Activated CD4-positive, alpha-beta T cell treated with anti-CD3 and anti-CD28 coated beads, Interleukin-2, amount 50 U/mL, for 4 hours (primary cell): Measurements from ENCODE around the gene PJVK.
"Not testable (repeated sequence)": the region's sequence is repeated elsewhere in the genome, so short reads cannot be mapped to it uniquely, and the experiment has no call there.

Experiments
- DNase-seq, 2 experiments: peaks; one replicate each; pipeline ENCODE4 v3.0.0-alpha.2; 2020

The PJVK gene, protein sequence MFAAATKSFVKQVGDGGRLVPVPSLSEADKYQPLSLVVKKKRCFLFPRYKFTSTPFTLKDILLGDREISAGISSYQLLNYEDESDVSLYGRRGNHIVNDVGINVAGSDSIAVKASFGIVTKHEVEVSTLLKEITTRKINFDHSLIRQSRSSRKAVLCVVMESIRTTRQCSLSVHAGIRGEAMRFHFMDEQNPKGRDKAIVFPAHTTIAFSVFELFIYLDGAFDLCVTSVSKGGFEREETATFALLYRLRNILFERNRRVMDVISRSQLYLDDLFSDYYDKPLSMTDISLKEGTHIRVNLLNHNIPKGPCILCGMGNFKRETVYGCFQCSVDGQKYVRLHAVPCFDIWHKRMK

DNA sequence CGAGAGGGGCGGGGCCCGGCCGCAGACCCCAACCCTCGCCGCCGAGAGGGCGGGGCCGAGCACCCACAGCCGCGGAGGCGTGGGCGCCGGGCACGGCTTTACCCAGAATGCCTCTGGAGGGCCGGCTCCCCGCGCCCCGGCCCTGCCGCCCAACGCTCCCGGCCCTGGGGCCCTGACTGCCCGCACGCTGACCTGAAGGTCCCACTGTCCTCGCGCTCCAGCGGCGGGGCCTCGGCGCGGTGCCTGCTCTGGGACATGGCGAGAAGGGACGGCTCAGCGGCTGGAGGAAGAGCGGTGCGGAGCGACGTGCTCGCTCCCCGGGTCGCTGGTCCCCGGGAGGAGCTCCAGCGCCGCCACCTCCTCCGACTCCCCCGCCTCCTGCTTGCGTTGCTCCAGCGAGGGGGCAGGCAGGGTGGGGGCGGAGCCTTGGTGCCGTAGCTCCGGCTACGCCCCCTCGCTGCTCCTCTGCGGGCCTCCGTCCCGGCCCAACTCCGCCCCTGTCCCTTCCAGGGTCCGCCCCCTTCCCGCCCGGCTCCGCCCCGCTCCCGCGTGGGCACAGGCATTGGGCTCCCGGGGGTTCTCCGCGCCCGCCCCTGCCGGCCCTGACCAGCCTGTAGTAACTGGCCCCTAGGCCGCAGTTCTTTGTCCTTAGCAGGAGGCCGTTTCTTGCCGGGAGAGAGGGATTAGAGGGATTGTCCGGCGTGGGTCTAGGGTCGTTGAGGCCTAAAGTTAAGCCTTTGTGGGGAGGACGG is at the start of gene PJVK, which contains the start of gene PRKRA:
TSS of gene PJVK (plus strand) at position 605 of the 752 bp plus-strand sequence. CDS start 2,032 bp downstream, outside the sequence.
TSS of gene PRKRA (minus strand) at position 402 of the 752 bp plus-strand sequence. CDS start at position 257, 145 bp downstream.
- DNase-seq, result peak; percentile 94 to 95

DNA sequence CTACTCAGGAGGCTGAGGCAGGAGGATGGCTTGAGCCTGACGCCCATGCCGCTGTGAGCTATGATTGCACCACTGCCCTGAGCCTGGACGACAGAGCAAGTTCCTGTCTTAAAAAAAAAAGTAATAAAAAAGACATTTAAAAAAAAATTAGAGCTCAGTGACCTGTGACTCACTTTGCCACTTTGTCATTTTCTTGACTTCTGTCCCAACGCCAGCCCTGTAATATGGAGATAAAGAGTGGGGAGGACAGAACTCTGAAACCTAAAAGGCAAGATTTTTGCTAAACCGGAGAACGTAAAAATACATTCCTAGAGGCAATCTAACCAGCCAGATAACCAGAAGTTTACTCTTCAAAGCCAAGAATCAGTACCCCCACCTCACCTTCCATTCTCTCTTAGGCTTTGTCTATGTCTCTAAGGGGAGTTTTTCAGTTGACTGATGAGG is 49.2 kb upstream of the PJVK start:
- no peak for DNase-seq

DNA sequence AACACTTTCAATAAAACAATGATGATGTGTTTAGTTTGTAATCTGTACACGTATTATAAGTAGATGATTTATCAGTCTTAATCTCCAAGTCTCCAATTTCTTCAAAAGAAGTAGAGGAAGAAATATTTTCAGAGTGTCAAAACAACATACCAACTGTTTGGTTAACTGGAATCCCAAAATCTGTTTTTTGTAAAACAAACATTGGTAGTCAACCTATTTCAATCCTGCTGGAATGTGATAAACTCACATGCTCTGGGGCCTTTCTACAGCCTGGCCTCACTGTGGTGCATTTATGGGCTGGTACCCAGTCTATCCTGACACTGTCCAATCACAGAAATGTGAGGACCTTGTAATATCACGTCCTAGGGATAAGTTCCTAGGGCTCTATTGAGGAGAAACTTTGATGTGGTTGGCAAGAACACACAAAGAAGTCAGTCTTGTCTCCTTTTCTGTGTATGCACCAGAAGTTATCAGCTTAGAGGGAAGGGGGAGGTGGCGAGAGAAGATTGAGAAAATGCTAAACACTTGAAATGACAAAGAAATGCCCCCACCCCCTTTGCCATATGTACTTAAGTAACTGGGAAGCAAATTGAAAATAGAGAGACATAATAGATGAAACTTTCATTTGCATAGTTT is 47.4 kb upstream of the PJVK start:
- no peak for DNase-seq

DNA sequence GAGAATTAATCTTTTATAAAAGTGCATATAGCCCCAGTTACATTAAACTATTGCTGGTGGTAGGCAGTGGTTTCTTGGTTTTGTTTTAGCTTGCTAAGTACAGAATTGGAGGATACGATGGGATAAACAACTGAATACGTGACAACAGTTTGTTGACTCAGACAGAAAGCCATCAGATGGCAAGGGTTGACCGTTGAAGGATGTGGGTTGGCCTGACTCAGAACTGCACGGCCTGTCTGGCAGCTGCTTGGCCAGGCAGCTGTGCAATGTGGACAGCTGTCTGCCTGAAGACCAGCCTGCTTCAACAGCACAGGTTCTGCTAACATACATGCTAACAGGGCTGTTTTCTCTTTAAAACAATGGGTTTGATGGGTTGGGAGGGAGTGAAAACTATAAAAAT is 46.8 kb upstream of the PJVK start:
- DNase-seq, result no peak

DNA sequence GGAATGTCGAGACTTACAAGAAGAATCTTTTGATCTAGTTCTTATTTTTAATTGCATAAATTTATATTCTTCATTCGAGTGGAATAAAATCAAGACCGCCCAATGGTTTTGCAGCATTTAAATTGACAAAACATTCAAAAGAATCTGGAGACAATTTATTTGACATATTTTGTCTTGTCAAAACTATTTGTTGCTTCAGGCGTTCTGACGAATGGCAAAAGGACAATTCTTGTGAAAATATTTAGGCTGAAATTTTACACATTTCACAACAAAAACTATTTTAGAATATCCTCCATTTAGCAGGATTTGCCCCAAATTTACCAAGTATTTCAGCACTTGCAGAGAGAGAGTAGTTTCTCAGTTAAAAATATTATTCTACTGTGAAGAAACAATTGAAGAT is 41.9 kb upstream of the PJVK start:
- DNase-seq, result no peak

DNA sequence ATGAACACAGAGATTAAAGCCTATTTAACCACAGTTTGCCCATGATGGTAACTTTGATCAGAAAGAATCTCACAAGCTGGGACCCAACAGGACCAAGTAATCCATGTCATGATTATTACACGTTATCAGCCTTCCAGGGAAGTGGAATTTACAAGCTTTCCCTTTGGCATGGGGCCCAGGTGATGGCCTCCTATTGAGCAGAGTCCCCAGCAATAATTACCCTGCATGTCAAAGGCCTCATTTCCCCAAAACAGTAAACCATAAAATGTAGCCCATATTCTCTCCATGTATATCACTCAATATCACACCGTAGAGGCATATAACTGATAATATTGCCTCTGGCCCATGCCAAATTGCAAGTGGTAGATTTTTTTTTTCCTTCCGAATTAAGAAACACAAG is 39.1 kb upstream of the PJVK start:
- DNase-seq, result no peak

DNA sequence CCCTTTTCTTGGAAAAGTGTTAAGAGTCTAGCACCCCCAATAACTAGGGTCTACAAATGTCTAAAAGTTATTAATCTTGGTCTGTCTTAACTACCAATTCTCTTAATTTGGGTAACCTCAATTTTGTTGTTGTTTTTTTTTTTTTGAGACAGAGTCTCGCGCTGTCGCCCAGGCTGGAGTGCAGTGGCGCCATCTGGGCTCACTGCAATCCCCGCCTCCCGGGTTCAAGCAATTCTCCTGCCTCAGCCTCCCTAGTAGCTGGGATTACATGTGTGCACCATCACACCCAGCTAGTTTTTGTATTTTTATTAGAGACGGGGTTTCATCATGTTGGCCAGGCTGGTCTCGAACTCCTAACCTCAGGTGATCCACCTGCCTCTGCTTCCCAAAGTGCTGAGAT is 38.7 kb upstream of the PJVK start:
- not testable (repeated sequence) for DNase-seq

DNA sequence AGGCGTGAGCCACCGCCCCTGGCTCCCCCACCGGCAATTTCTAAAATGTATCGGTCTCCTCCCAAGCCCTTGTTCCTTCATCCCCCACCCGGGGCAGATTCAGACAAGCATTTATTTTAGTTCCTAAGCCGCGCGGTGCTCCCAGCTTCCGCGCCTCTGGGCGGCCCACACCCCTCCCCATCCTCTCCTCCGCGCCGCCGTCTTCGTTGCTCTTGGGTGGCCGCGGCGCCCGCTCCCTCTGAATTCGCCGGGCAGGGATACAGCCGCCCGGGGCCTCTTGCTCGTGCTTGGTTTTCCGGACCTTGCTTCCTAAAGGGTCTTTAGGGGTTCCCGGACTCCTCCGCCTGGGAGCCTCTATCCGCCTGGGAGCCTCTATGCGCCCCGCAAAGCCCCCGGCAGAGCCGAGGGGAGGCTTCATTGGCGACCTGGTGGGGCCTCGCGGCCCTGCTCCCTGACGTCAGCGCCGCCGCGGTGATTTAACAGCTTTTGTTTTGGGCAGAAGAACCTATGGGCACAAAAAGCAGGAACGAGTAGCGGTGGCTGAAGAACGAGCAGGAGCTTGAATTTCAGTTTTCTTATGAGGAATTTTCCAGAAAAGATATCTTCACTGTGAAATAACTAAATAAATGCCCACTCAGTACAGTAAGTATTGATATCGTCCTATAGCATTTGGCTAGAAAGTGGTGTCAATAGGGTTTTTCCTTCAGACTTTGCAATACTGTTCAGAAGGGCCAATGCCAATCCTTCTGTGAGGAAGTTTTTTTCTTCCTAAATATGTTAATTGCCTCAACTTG is 37.5 kb upstream of the PJVK start:
- DNase-seq, result peak; percentile 65 to 68

DNA sequence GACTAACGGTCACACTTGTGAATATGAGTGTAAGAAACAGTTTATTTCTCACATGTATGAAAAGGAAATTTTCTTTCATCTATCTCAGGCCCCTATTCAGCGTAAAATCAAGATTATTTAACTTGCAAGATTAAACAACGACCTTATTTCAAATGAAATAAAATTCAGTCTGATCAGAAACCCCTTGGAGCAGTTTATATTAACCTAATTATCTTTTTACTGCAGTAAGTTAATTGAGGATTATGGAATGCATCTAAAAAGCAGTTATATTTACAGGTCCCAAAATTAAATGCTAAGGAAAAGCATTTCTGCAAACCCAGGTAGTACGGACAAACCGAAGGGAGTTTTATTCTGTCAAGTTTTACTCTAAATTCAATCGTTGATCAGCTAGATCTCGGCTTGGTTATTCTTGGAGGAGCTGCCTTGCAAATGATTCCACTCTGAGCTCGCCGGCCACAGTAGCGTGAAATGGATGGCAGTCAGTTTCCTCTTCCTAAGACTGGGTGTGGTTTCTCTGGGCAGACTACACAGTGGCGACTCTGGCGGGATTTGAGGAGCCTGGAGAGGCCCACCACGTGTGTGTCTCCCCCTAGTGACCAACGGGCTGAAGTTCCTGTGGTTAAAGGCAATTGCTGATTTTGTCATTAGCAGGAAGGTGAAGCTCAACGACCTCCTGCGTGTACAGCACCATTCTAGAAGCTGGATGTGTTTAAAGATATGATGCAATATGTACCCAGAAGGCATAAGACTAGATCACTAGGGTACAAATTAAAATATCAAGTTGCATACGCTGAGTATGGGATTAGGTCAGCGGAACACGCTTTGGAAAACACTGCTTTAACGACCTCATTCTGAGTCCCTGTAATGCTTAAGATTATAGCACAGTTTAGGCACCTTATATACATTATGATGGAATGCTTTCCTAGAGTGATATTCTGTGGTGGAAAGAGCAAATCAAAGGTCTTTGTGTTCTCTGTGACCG is 36.6 kb upstream of the PJVK start:
- peak; percentile 61 to 65 for DNase-seq

DNA sequence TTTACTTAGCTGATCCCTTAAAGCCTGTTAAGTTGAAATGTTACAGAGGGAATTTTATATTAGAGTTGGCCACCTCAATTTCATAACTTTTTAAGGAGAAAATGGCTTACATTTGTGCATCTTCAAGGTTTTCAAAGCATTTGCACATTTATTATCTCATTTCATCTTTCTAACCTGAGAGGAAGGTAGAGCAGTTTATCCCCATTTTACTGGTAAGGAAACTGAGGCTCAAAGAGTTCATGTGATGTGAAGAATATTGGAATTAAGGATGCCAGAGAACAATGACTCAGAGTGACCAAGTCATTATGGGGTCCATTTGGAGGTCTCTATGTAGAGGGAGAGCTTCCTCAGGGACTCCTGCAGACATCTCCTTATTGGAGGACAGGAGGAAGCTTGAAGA is 35.2 kb upstream of the PJVK start:
- DNase-seq, result no peak

DNA sequence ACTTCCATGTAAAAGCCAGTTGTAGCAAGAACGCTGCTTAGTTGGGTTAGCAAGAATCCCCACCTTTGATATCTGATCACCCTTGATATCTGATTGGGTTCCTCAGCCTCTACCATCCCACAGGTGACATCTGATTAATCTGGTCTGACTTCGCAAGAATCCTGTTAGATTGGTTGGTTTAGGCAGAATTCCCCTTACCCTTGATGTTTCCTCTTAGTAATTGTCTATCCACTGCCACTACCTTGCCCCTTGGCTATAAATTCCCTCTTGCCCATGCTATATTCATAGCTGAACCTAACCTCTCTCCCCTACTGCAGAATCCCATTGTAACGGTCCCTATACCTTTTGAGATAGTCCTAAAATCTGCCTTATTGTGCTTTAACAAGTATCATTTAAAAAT is 33.3 kb upstream of the PJVK start:
- DNase-seq, result no peak

DNA sequence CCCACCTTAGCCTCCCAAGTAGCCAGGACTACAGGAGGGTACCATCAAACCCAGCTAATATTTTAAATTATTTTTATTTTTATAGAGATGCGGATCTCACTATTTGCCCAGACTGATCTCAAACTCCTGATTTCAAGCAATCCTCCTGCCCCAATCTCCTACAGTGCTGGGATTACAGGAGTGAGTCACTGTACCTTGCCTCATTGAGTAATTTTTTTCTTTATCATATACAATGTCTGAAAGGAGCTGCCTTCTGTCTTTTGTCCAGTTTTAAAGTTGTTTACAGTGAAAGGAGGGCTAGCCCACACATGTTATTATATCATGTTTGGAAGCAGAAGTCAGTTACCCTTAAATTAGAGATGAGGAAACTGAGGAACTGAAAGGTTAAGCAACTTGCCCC is 32.8 kb upstream of the PJVK start:
- DNase-seq, result no peak

DNA sequence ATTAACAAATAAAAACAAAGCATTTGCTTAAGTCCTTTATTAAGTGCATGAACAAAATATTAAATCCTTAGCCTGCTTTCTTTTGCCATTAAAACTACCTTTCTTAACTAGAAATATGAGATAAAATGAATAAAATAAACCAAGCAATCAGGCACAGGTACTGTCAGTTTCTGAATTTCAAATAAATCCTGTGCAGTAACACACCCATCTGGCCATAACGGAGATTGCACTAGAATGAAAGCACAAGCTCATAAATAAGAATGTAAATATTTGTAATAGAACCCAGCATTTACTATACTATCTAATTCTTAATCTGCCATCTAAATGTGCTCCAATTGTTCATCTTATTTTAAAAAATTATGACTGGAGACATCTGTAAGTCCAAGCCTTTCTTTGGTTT is 32.1 kb upstream of the PJVK start:
- no peak for DNase-seq

DNA sequence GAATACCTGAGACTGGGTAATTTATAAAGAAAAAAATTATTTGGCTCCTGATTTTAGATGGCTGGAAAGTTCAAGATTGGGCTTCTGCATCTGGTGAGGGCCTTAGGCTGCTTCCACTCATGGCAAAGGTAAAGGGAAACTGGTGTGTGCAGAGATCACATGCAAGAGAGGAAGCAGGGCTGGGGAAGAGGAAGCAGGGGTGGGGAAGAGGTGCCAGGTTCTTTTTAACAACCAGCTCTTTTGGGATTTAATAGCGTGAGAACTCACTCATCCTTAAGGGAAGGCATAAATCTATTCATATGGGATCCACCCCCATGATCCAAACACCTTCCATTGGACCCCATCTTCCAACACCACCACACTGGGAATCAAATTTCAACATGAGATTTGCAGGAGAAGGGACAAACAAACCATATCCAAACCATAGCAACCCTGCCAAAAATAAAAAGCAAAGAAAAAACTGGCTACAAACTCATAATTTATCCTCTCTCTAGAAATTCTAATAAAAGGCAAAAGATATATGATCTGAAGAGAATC is 30.6 kb upstream of the PJVK start:
- no peak for DNase-seq

DNA sequence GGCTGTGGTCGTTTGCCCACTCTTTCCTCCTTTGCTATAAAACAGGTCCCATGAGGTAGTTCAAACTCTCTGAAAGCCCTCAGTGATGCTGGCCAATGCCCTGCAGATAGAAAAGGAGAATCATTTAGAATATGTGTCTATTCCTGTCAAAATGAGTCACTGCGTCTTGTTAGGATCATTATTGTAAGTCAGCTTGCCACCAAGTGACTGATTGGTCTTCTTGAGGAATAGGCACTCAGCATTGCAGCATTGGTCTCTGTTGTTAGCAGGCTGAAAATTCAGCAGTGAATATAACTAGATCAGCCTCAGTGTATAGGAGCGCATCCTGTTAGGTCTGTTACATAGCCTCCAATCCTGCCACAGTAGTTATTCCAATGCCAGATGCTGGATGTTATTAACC is 29.1 kb upstream of the PJVK start:
- DNase-seq, result no peak

DNA sequence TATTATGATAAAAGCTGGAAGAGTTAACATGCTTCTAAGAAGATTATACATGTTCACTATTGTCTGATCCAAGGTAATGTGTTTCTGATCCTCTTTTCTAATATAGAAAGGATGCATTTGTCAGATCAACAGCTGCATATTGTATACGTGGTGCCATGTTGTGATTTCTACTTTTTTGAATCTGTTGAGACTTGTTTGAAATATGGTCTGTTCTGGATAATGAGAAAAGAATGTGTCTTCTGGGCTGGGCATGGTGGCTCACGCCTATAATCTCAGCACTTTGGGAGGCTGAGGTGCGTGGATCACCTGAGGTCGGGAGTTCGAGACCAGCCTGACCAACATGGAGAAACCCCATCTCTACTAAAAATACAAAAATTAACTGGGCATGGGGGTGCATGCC is 27.4 kb upstream of the PJVK start:
- DNase-seq, result not testable (repeated sequence)

DNA sequence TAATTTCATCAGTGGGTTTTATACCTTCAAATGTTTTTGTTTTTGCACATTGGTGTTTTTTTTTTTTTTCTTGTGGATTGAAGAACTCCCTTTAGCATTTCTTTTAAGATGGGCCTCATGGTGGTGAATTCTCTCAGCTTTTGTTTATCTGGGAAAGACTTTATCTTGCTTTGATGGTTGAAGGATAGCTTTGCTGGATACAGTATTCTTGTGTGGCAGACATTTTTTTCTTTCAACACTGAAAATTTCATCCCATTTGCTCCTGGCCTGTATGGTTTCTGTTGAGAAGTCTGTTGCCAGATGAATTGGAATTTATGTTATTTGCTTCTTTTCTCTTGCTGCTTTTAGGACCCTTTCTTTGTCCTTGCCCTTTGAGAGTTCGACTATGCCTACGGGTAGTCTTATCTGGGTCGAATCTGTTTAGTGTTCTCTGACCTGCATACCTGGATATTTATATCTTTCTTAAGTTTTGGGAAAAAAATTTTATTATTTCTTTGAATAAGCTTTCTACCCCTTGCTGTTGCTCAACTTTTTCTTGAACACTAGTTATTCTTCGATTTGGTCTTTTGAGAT is 25.8 kb upstream of the PJVK start:
- no peak for DNase-seq

DNA sequence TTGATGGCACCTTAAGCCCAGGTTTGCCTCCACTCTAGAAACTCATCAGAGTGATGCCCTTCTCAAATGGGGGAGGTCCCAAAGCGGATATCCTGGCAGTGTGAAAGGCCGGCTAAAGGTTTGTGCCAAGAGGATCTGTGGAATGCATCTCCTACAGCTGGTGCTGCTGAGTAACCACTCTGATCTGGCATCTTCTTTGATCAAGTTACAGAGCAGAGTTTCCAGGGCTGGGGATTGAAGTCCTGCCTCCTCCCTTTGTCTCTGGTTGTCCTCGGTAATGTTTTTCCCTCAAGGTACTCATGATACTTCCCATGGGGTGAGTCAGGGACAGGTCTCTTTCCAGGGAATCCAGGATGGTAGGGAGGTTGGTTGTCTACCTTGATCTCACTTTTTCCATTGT is 24.8 kb upstream of the PJVK start:
- no peak for DNase-seq

DNA sequence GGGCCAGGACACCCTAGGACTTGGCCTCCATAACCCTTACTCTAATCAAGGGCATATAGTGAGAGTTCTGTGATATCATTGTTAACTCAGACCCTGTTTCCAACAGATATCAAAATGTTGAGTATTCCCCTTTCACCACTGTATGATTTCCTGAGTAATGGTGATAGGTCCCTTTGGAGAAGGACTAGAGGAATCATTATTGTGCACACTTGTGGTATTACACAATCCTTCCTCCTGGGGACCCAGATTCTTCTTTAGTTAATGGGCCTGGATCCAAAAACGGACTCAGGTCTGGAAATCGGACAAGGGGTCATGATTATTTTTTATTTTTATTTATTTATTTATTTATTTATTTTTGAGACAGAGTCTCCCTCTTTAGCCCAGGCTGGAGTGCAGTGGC is 23.7 kb upstream of the PJVK start:
- no peak for DNase-seq

DNA sequence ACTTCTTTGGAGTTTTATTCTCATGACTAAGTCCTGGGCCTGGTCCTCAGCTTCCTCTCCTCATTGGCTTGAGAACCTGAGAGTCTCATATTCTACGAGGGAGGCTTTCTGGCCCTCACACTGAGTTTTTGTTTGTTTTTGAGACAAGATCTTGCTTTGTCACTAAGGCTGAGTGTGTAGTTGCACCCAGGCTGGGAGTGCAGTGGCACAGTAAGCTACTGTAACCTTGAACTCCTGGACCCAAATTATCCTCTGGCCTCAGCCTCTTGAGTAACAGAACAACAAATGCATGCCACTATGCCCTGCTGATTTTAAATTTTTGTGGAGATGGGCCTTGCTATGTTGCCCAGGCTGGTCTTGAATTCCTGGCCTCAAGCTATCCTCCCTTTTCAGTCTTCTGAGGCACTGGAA is 22.8 kb upstream of the PJVK start:
- no peak for DNase-seq

DNA sequence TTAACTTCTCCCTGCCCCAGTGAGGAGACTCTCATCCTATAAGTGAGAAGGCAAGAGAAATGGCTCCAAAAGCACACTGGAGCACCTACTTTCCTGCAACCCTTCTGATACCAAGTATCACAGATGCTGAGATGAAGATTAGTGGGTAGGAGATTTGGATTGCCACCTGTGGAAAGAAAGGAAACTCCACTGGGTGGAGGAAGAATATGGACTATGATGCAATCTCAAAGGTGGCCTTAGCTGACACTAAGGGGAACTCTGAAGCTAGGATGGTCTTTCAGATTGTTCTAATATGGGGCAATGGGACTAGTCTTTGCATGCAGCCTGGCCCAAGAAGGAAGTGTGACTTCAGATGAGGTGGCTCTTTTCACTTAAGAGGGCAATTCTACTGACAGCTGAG is 21.8 kb upstream of the PJVK start:
- DNase-seq, result no peak
